BE2C (cell line): Measurements from ENCODE around the gene IL20RA.

Experiments used
- DNase-seq: peaks from one replicate; pipeline ENCODE4 v3.0.0-alpha.2; 2020
- H3K27me3 ChIP-seq: fragments of 250-450 bp; sonication (Bioruptor Pico); 2 replicates; pipeline ENCODE4 v1.5.1; 2020; ENCODE audit warnings: mild to moderate bottlenecking
- H3K36me3 ChIP-seq: fragments of 250-450 bp; sonication (Bioruptor Pico); 2 replicates; pipeline ENCODE4 v1.5.1; 2020; ENCODE audit warnings: mild to moderate bottlenecking
- H3K4me1 ChIP-seq: fragments of 250-450 bp; sonication (Bioruptor Pico); 2 replicates; pipeline ENCODE4 v1.5.1; 2020
- H3K4me3 ChIP-seq: 2 replicates; pipeline ENCODE4 v1.5.1; 2011; ENCODE audit warnings: low read depth, low read length
- H3K9me3 ChIP-seq: fragments of 250-450 bp; sonication (Bioruptor Pico); 2 replicates; pipeline ENCODE4 v1.5.1; 2020
- CTCF ChIP-seq: IDR thresholded peaks from 2 replicates; pipeline ENCODE4 v1.5.1; 2012; ENCODE audit warnings: mild to moderate bottlenecking, low read depth, low read length

The IL20RA gene

GRCh38 chr6:137013738-137014602, 30.8 kb downstream of the IL20RA start:
- DNase-seq: peak; percentile 40
- Histone ChIP-seq H3K4me1 (peaks cover 13% of the 10 kb centered on the region), H3K27me3 (no peaks in the 10 kb centered on the region), H3K36me3 (no peaks in the 10 kb centered on the region), H3K9me3 (no peaks in the 10 kb centered on the region), H3K4me3 (no peak overlapping the region)
- TF ChIP-seq CTCF: peak; percentile 76

GRCh38 chr6:137013031-137013430, 31.7 kb downstream of the IL20RA start:
- Histone ChIP-seq H3K27me3 (no peaks in the 10 kb centered on the region), H3K4me1 (peaks cover 13% of the 10 kb centered on the region), H3K4me3 (no peak overlapping the region), H3K36me3 (no peaks in the 10 kb centered on the region), H3K9me3 (no peaks in the 10 kb centered on the region)
- TF ChIP-seq CTCF: no peak
- DNase-seq: no peak

GRCh38 chr6:137011406-137011805, 33.4 kb downstream of the IL20RA start:
- DNase-seq: no peak
- Histone ChIP-seq H3K27me3 (no peaks in the 10 kb centered on the region), H3K9me3 (no peaks in the 10 kb centered on the region), H3K36me3 (no peaks in the 10 kb centered on the region), H3K4me3 (no peak overlapping the region), H3K4me1 (peaks cover 13% of the 10 kb centered on the region)
- TF ChIP-seq CTCF: no peak

GRCh38 chr6:137010128-137010718, 34.5 kb downstream of the IL20RA start:
- DNase-seq: no peak
- peaks cover 13% of the 10 kb centered on the region for H3K4me1 ChIP-seq
- no peaks in the 10 kb centered on the region for H3K27me3 ChIP-seq
- H3K36me3 ChIP-seq: no peaks in the 10 kb centered on the region
- H3K4me3 ChIP-seq: no peak overlapping the region
- TF ChIP-seq CTCF: no peak
- no peaks in the 10 kb centered on the region for H3K9me3 ChIP-seq

- Histone ChIP-seq H3K36me3 (no peaks in the 10 kb centered on the region), H3K4me3 (no peak overlapping the region), H3K27me3 (no peaks in the 10 kb centered on the region), H3K9me3 (no peaks in the 10 kb centered on the region), H3K4me1 (peaks cover 4% of the 10 kb centered on the region)
- DNase-seq: no peak
- TF ChIP-seq CTCF: no peak
Observed at GRCh38 chr6:137008204-137008603, 36.6 kb downstream of the IL20RA start.

GRCh38 chr6:137006056-137006455, 38.7 kb downstream of the IL20RA start:
- DNase-seq: no peak
- Histone ChIP-seq H3K36me3 (no peaks in the 10 kb centered on the region), H3K4me3 (no peak overlapping the region), H3K4me1 (no peaks in the 10 kb centered on the region; the same call in 1 of the 2 replicates), H3K27me3 (no peaks in the 10 kb centered on the region), H3K9me3 (no peaks in the 10 kb centered on the region)
- TF ChIP-seq CTCF: no peak
